Measurements from ENCODE around the gene HDGFL1.

The HDGFL1 gene

GRCh38 chr6:22569281-22570184 lies at the start of gene HDGFL1:
Gene HDGFL1 (plus strand): TSS chr6:22569566. CDS start chr6:22569576, 10 bp downstream.
- no peak for DNase-seq

- no peak for DNase-seq
Measured at GRCh38 chr6:22521035-22521434, 48.3 kb upstream of the HDGFL1 start.

GRCh38 chr6:22526736-22527135 lies 42.6 kb upstream of the HDGFL1 start:
- DNase-seq: no peak

DNA sequence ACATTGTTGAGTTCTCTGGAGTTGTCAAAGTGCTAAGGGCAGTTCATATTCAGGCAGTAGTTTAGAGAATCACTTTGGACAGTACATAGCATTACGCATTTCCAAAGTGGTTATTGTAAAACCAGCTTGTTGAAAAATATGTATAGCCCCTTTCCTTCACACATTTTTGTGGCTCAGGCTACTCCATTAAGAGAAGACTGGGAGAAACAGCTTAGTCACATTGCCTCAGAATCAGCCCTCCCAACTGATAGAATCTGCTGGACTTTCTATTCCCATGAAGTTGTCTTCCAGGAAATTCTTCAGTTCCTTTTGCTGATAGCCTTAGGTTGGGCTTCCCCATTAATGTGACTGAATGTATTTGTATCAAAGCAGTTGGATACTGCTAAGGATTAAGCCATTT lies 39.5 kb upstream of the HDGFL1 start:
- DNase-seq: no peak

DNA sequence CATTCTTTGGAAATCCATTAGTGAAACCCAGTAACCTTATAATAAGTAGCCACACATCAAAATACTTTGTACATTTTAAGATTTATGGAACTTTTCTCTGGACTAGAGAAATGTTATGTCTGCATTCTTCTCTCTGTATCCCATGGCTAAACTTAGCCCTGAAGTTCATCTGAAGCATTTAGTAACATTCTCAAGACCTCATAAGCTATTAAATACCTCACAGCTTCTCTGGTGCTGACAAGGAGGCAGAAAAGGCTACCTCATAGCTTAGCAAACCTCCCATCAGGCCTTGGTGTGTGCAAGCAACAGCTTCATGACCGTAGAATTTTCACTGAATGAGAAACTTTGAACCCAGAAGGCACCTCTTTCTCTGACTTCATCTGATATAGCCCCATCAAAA lies 38.9 kb upstream of the HDGFL1 start:
- no peak for DNase-seq

GRCh38 chr6:22536122-22536521 lies 33.2 kb upstream of the HDGFL1 start:
- no peak for DNase-seq

GRCh38 chr6:22544476-22544875 lies 24.9 kb upstream of the HDGFL1 start:
- no peak for DNase-seq

DNA sequence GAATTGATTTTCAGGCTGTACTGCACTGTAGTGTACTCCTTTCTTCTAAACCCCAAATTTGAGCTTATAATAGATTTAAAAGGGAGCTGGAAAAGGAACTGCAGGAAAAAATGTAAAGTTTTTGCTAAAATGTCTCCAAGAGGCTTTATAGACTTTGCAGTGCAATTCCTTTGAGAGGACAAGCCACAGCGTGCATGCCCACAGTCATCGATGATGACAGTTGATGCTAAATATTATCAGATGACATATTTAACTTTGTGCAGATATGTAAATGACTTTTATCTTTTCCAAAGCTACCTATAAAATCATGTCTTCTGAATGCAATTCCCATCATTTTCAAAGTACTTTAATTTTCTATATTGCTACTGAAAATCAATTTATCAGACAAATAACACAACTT lies 24.3 kb upstream of the HDGFL1 start:
- no peak for DNase-seq

DNA sequence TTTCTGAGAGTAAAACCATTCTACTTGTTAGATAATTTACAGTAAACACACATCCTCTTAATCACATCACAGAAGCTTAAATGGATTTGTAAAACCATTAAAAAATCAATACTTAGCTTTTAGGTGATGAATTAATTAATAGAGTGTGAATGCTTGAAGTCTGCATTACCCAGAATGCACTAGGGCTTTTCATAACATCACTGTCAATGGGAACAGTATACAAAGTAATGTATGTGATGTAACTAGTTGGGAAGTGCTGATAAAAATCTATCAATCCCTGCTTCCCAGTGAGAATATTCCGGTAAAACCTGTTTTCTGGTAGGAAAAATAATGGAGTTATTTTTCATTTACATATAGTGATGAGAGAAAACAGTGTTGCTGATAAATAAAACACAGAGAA lies 23.1 kb upstream of the HDGFL1 start:
- DNase-seq: no peak

GRCh38 chr6:22550971-22551670 lies 18.2 kb upstream of the HDGFL1 start:
- DNase-seq: no peak

DNA sequence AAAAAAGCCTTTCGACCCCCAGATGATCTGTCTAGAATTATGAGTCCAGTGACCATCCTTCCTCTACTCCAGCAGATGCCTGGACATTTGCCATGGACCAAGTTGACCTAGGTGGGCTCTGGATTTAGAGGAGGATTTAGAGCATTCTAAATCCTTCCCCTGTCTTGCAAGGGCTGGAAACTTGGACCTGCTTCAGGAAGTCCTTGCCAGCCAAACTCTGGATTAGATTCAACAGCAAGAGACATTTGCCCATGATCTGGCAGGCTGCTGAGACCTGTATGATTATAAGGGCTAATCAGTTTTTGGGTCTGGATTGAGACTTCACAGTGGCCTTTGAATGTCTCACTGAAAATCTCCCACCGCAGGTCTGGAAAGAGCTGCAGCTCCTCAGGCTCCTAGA lies 13.1 kb upstream of the HDGFL1 start:
- DNase-seq: no peak

DNA sequence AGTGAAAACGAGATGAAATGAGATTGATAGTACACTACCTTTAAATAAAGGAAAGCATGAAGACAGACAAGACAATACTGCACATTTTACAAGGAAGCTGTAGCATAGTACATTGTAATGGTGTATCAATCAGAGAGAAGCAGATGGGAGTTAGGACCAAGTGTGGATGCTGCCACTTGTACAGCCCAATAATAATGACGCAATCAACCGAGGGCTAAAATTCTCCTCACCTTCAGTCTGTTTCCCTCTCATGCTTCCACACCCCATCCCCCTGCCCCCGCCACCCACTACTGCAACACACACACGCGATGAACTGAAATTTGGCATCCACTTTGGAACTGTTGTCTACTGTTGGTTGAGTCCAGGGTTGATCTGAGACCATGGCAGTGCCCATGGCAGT lies 12.4 kb upstream of the HDGFL1 start:
- no peak for DNase-seq

- no peak for DNase-seq
Measured at GRCh38 chr6:22558288-22558882, 11.0 kb upstream of the HDGFL1 start.

DNA sequence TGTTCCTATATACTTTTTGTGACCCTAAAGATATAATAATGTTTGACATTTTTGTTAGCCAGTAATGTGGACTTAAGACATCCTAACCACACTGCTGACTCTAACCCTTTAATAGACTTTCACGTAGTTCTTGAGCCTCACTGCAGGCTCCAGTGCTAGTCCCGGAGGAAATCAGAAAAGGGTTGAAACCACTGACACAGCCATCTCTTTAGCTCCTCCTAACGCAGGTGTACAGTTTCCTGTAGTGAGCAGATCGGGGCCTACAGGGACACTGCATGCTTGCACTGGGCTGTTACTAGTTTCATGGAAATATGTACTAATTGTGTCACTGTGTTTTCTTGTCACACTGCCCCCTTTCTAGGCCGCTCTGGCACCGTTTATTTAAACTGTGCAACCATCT lies 512 bp upstream of the HDGFL1 start:
- no peak for DNase-seq

DNA sequence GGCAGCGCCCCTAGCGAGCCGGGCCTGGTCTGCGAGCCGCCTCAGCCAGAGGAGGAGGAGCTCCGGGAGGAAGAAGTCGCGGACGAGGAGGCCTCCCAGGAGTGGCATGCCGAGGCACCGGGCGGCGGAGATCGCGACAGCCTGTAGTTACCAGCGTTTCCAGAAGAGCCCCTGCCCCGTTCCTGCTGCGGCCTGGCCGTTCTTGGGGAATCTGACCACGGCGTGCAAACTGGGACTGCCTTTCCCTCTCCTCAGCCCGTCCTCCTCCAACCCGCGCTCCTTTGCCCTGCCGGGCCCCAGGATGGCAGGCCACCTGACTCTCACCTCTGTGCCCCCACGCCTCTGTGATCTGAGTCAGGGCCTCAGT lies 802 bp downstream of the HDGFL1 start:
- no peak for DNase-seq

GRCh38 chr6:22575190-22575589 lies 5.8 kb downstream of the HDGFL1 start:
- DNase-seq: no peak

DNA sequence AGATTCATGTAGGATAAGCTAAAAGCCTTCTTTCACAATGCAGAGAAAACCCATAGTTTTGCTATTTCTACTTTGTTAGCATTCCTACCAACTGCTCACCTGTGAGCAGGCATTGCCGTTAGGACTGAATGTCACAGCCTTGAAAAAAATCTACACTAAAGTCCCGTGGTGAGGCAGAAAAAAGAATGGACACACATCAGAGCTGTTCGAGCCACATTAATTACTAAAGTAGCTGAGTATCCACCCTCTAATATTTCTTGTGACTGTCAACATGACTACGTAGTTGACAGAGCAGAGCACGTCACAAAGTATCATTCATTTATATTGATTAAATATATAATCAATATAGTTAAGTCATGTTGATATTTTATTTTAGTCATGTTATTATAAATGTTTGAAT lies 10.1 kb downstream of the HDGFL1 start:
- DNase-seq: no peak

DNA sequence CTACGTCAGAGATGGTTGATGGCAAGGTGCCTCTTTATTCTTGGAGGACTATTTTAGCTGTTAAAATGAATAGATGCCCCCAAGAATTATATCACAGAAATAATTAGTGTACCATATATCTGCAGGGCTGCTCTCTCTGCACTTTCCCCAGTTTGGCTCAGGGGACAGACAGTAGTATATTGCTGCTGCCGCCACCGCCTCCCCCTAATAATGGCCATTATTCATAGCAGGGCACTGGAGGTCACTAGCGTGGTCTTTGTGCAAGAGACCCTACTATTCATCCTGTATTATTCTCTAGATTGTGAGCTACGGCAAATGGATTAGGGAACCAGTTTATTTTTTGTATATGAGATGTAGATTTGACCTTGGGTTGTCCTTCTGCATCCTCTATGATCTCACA lies 11.0 kb downstream of the HDGFL1 start:
- no peak for DNase-seq

DNA sequence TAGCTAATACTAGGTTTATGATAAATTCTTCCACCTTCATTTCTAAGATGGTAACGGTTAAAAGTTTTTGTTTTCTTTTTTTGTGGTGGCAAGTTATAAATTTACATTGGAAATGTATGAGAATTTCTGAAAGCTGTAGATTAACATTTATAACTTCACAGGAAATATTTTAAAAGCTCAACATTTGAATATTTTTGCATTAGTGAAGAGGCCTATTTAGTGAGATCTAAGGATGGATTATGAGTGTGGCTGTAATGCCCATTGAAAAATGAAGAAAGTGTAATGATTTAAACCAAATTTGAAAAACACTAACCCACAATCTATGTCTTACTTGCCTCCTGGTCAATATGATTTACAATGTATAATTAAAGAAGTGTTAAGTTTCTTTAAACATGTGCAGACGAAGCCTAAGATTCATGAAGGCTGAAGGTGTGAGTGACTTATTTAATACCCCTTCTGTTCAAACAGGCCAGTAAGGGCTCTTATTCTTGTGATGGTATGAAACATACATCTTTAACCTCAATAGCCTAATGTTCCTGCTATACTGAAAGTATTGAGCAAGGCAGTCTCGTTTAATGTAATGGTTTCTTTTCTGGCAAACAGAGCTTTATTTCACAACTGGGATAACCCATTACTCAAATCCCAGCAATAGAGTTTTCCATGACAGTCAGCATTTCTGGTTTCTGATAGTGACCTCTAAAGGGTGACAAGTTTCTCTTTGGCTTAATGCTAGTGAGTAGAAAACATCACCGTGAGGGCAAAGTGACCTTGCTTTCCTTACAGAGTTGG lies 13.2 kb downstream of the HDGFL1 start:
- no peak for DNase-seq

DNA sequence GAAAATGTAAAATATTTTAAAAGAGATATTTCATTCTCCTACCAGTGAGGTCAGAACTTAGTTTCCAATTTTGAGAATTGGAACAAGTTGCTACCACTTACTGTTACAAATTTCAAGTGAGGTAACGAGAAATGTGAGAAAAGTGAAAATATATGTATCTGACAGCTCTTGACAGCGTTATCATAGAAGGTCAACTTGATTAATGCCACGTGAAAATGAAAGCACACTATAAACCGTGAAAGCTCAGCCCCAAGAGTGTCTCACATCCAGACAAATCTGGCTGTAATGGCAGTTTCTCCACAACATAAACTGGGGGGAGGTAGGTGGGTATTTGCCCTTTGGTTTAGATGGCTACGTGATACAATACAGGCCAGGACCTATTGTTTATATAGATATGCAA lies 13.9 kb downstream of the HDGFL1 start:
- DNase-seq: no peak

- DNase-seq: no peak
Measured at GRCh38 chr6:22583927-22584326, 14.6 kb downstream of the HDGFL1 start.

DNA sequence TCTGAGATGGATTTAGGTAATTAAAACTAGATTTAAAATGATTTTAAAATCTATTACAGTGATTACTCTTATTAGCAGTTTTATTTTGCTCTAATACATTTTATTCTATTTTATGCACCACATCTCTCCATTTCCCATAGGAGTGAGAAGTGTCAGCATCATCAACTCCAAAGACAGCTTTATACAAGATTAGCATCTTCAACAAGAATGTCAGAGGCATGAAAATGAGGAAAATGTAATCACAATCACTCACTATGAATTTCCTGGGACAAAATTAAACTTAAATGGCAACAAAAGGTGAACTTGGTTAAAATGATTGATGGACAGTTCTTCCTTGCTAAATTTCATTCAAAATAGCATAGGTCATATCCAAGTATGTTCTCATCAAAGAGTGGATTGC lies 19.8 kb downstream of the HDGFL1 start:
- DNase-seq: no peak

GRCh38 chr6:22590423-22590822 lies 21.1 kb downstream of the HDGFL1 start:
- no peak for DNase-seq
